Mesenchymal stem cell (in vitro differentiated cells and primary cell): ENCODE results near the gene GPR26.

Experiments
- DNase-seq: peaks from one replicate; pipeline ENCODE4 v3.0.0-alpha.2; 2013
- H2AFZ ChIP-seq: one replicate; pipeline ENCODE4 v1.6.1; 2013; ENCODE audit warnings: low read depth, mild to moderate bottlenecking, control low read depth, inconsistent platforms, low read length, moderate library complexity
- H2AK5ac ChIP-seq: 2 replicates; pipeline ENCODE4 v1.6.1; 2013; ENCODE audit warnings: low read length, moderate library complexity, mild to moderate bottlenecking, inconsistent platforms; ENCODE audit not compliant: severe bottlenecking
- H2BK120ac ChIP-seq: one replicate; pipeline ENCODE4 v1.6.1; 2013; ENCODE audit warnings: low read depth, mild to moderate bottlenecking, inconsistent platforms, low read length, moderate library complexity
- H2BK12ac ChIP-seq, 2 experiments: one replicate each; pipeline ENCODE4 v1.6.1; 2013; ENCODE audit warnings: inconsistent platforms in 2 of 2, low read length in 2 of 2, mild to moderate bottlenecking in 2 of 2, moderate library complexity in 2 of 2, control low read depth in 1 of 2
- H2BK15ac ChIP-seq: one replicate; pipeline ENCODE4 v1.6.1; 2013; ENCODE audit warnings: mild to moderate bottlenecking, low read depth, inconsistent platforms; ENCODE audit not compliant: poor library complexity, severe bottlenecking
- H2BK5ac ChIP-seq: 2 replicates; pipeline ENCODE4 v1.6.1; 2013; ENCODE audit warnings: low read depth, mild to moderate bottlenecking, low read length, control low read depth, inconsistent platforms; ENCODE audit not compliant: poor library complexity, severe bottlenecking
- H3K14ac ChIP-seq, 2 experiments: one replicate each; pipeline ENCODE4 v1.6.1; 2013; ENCODE audit warnings: inconsistent platforms in 2 of 2, low read length in 2 of 2, control low read depth in 1 of 2, mild to moderate bottlenecking in 1 of 2, moderate library complexity in 1 of 2
- H3K18ac ChIP-seq, 2 experiments: one replicate each; pipeline ENCODE4 v1.6.1; 2013; ENCODE audit warnings: inconsistent platforms in 2 of 2, low read length in 2 of 2, control low read depth in 1 of 2, low read depth in 1 of 2, mild to moderate bottlenecking in 1 of 2
- H3K23ac ChIP-seq, 2 experiments: one replicate each; pipeline ENCODE4 v1.6.1; 2013; ENCODE audit warnings: inconsistent platforms in 2 of 2, low read length in 2 of 2, mild to moderate bottlenecking in 2 of 2, moderate library complexity in 2 of 2, control low read depth in 1 of 2
- H3K27ac ChIP-seq: 2 replicates; pipeline ENCODE4 v1.5.1; 2013; ENCODE audit warnings: mild to moderate bottlenecking, moderate library complexity, low read length, control low read depth, inconsistent platforms; ENCODE audit not compliant: poor library complexity, severe bottlenecking
- H3K27me3 ChIP-seq, 2 experiments: 2 replicates each; pipeline versions ENCODE4 v1.6.1 to v1.7.0; 2013; ENCODE audit warnings: low read length in 2 of 2, mild to moderate bottlenecking in 2 of 2, moderate library complexity in 2 of 2, control low read depth in 1 of 2, inconsistent platforms in 1 of 2; ENCODE audit not compliant: control insufficient read depth in 1 of 2, insufficient read depth in 1 of 2
- H3K36me3 ChIP-seq, 2 experiments: 2 replicates each; pipeline versions ENCODE4 v1.6.1 to v1.7.0; 2013; ENCODE audit warnings: low read length in 2 of 2, control low read depth in 1 of 2, inconsistent platforms in 1 of 2, low read depth in 1 of 2, mild to moderate bottlenecking in 1 of 2; ENCODE audit not compliant: insufficient read depth in 2 of 2, control insufficient read depth in 1 of 2
- H3K4ac ChIP-seq, 2 experiments: one replicate each; pipeline ENCODE4 v1.6.1; 2013; ENCODE audit warnings: inconsistent platforms in 2 of 2, low read length in 2 of 2, mild to moderate bottlenecking in 2 of 2, moderate library complexity in 2 of 2, control low read depth in 1 of 2, low read depth in 1 of 2
- H3K4me1 ChIP-seq: 2 replicates; pipeline ENCODE4 v1.6.1; 2013; ENCODE audit warnings: low read depth, low read length, control low read depth; ENCODE audit not compliant: control insufficient read depth, insufficient read depth
- H3K4me2 ChIP-seq: 2 replicates; pipeline ENCODE4 v1.6.1; 2013; ENCODE audit warnings: low read length, mild to moderate bottlenecking, inconsistent platforms; ENCODE audit not compliant: poor library complexity, severe bottlenecking
- H3K4me3 ChIP-seq, 2 experiments: 2 replicates each; pipeline versions ENCODE4 v1.5.1 to v1.7.0; 2013; ENCODE audit warnings: low read length in 2 of 2, mild to moderate bottlenecking in 2 of 2, control low read depth in 1 of 2, low read depth in 1 of 2; ENCODE audit not compliant: insufficient read depth in 1 of 2
- H3K79me1 ChIP-seq: replicated peaks from 2 replicates; pipeline ENCODE4 v1.6.1; 2013; ENCODE audit warnings: mild to moderate bottlenecking, control low read depth, low read length, inconsistent platforms; ENCODE audit not compliant: poor library complexity, severe bottlenecking
- H3K9ac ChIP-seq: 2 replicates; pipeline ENCODE4 v1.7.0; 2013; ENCODE audit warnings: mild to moderate bottlenecking, low read length, moderate library complexity
- H3K9me3 ChIP-seq: 2 replicates; pipeline ENCODE4 v1.7.0; 2013; ENCODE audit warnings: mild to moderate bottlenecking, low read length; ENCODE audit not compliant: control insufficient read depth
- H4K8ac ChIP-seq: one replicate; pipeline ENCODE4 v1.6.1; 2013; ENCODE audit warnings: inconsistent platforms, mild to moderate bottlenecking, low read length, moderate library complexity
- H4K91ac ChIP-seq: one replicate; pipeline ENCODE4 v1.6.1; 2013; ENCODE audit warnings: mild to moderate bottlenecking, low read length, inconsistent platforms
- WGBS: methylation state at CpG from one replicate; pipeline ENCODE4 v1.1.7; 2013; ENCODE audit warnings: mixed read lengths; 5-methylcytosine and 5-hydroxymethylcytosine counted together

Gene GPR26

DNA sequence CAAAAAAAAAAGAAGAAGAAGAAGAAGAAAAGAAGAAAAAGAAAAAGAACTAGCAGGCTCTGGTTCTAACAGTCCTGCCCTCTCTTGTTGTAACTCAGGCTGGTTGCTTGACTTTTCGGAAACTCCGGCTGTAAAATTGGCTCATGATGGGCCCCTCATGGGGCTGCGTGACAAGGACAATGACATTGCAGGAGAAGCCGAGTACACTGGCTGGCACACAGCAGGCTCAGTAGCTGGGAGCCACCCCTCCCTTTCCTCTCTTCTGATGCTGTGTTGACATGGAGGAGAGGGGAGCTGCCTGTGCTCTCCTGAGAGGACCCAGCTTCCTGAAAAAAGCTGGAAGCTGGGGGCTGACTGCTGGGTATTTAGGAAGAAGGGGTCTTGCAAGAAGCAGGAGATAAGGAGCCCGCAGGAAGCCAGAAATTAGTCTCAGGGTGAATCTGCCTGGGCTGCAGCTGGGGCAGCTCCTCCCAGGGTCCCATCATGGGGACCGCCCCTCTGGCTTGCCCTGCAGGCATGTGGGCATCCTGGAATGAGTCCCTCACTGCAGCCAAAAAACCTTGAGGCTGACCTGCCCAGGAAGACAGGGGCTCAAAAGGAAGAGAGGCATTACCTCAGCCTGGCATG is 14.6 kb upstream of the GPR26 start:
- H2AK5ac ChIP-seq, result no peak overlapping the region
- no peak overlapping the region for H3K14ac ChIP-seq
- H3K79me1 ChIP-seq, result no peaks in the 10 kb centered on the region
- H3K9me3 ChIP-seq, result no peaks in the 10 kb centered on the region
- peaks cover 0 to 61% of the 10 kb centered on the region in 2 experiments for H3K27me3 ChIP-seq
- no peak overlapping the region for H2BK15ac ChIP-seq
- no peak overlapping the region for H3K9ac ChIP-seq
- no peak for DNase-seq
- no peaks in the 10 kb centered on the region for H3K4me1 ChIP-seq
- no peak overlapping the region for H2BK12ac ChIP-seq
- H4K91ac ChIP-seq, result no peak overlapping the region
- H3K4me3 ChIP-seq, result no peak overlapping the region
- H2AFZ ChIP-seq, result no peak overlapping the region
- H3K4me2 ChIP-seq, result no peak overlapping the region
- H3K23ac ChIP-seq, result no peak overlapping the region
- H2BK120ac ChIP-seq, result no peak overlapping the region
- H3K4ac ChIP-seq, result no peak overlapping the region
- no peaks in the 10 kb centered on the region for H3K36me3 ChIP-seq
- no peak overlapping the region for H3K27ac ChIP-seq
- no peak overlapping the region for H4K8ac ChIP-seq
- no peak overlapping the region for H3K18ac ChIP-seq
- H2BK5ac ChIP-seq, result no peak overlapping the region
- 71% methylated on average over 6 of the region's 6 CpGs for WGBS

DNA sequence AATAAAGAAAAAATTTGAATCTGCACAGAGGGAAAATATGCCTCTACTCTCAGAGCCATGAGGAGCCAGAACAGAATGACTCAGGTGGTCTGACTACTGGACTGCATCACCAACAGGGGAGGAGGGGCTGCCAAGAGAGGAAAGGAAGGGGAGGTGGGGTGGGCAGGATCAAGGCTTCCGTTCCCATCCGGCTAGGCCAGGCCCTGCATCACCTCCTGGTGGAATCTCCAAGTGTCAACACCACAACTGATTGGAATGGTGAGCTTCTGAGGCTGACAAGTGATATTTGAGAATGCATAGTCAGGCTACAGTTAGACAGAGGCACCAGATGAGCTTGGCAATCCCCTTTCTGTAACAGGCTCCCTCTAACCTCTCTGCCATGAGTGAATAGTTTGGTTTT is 10.4 kb upstream of the GPR26 start:
- no peak overlapping the region for H2BK5ac ChIP-seq
- H3K9ac ChIP-seq, result no peak overlapping the region
- H2AK5ac ChIP-seq, result no peak overlapping the region
- H4K91ac ChIP-seq, result no peak overlapping the region
- no peak for DNase-seq
- peaks cover 0 to 28% of the 10 kb centered on the region in 2 experiments for H3K27me3 ChIP-seq
- H2AFZ ChIP-seq, result no peak overlapping the region
- no peak overlapping the region for H3K18ac ChIP-seq
- no peak overlapping the region for H2BK12ac ChIP-seq
- H3K4me1 ChIP-seq, result no peaks in the 10 kb centered on the region
- no peak overlapping the region for H2BK120ac ChIP-seq
- no peaks in the 10 kb centered on the region for H3K9me3 ChIP-seq
- H2BK15ac ChIP-seq, result no peak overlapping the region
- no peak overlapping the region for H3K4ac ChIP-seq
- no peak overlapping the region for H3K23ac ChIP-seq
- no peak overlapping the region for H3K27ac ChIP-seq
- no peak overlapping the region for H3K4me2 ChIP-seq
- H3K4me3 ChIP-seq, result no peak overlapping the region
- no peak overlapping the region for H3K14ac ChIP-seq
- H3K36me3 ChIP-seq, result no peaks in the 10 kb centered on the region
- no peaks in the 10 kb centered on the region for H3K79me1 ChIP-seq
- 15% methylated on average over 2 of the region's 2 CpGs for WGBS
- no peak overlapping the region for H4K8ac ChIP-seq

DNA sequence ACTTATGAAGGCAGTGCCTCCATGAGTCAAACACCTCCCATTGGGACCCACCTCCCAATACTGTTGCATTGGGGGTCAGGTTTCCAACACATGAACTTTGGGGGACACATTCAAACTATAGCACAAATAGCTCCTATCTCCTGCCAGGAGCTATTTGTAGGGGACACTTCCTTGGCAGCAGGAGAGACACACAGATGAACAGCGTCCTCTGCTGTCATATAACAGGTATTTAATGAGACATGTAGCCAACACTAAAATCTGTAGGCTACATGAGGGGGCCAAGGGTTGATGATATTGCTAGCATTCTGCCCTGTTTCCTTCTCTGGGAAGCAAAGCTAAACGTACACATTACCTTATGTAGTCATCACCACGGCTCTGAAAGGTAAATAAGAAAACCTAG is 2.6 kb upstream of the GPR26 start:
- H3K4me1 ChIP-seq, result no peaks in the 10 kb centered on the region
- no peak overlapping the region for H2AFZ ChIP-seq
- H3K79me1 ChIP-seq, result no peaks in the 10 kb centered on the region
- H4K91ac ChIP-seq, result no peak overlapping the region
- no peak overlapping the region for H3K4me3 ChIP-seq
- no peak overlapping the region for H3K27ac ChIP-seq
- DNase-seq, result no peak
- H3K9ac ChIP-seq, result no peak overlapping the region
- H3K4me2 ChIP-seq, result no peak overlapping the region
- H2BK5ac ChIP-seq, result no peak overlapping the region
- no peaks in the 10 kb centered on the region for H3K36me3 ChIP-seq
- H4K8ac ChIP-seq, result no peak overlapping the region
- no peak overlapping the region for H2BK12ac ChIP-seq
- H2AK5ac ChIP-seq, result no peak overlapping the region
- H3K18ac ChIP-seq, result no peak overlapping the region
- no peak overlapping the region for H3K23ac ChIP-seq
- peaks cover 5 to 58% of the 10 kb centered on the region in 2 experiments for H3K27me3 ChIP-seq
- peaks cover 8% of the 10 kb centered on the region for H3K9me3 ChIP-seq
- H2BK15ac ChIP-seq, result no peak overlapping the region
- H2BK120ac ChIP-seq, result no peak overlapping the region
- no peak overlapping the region for H3K4ac ChIP-seq
- 17% methylated on average over 1 of the region's 3 CpGs for WGBS
- no peak overlapping the region for H3K14ac ChIP-seq

DNA sequence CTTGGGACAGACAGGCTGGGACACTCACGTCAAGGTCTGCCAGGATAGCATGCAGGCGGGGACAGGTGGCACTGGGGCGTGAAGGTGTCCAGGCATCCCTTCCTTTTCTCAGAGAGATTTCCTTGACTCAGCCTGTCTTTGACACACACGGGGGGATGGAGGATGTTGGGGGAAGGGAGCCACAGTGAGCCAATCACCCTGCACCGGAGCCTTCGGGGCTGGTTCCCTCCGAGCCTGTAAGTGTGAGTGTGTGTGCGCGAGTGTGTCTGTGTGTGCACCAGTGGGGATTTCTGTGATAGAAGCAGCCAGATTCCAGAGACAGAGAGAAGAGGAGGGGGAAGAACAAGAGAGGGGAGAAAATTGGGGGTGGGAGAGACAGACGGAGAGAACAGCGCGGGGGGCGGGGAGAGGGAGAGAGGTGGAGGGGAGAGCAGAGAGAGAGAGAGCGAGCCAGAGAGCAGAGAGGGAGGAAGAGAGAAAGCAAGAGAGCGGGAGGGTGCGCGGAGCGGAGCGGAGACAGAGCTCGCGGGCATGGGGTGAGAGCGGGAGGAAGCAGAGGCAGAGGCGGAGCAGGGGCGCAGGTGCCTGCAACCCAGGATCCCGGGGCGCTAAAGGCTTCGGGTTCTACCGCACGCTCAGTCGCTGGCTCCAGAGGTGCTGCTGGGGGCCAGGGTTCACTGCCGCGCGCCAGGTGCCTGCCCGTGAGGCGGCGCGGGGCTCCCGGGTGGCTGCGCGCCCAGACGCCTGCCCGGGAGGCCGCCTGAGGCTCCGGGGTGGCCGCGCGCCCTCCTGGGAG is 466 bp upstream of the GPR26 start:
- Histone ChIP-seq H2BK15ac (no peak overlapping the region), H4K91ac (no peak overlapping the region), H2AFZ (no peak overlapping the region), H2AK5ac (no peak overlapping the region), H2BK120ac (no peak overlapping the region), H3K14ac (no peak overlapping the region), H3K18ac (no peak overlapping the region), H4K8ac (no peak overlapping the region), H3K9ac (no peak overlapping the region), H3K9me3 (peaks cover 8% of the 10 kb centered on the region), H3K4me3 (no peak overlapping the region), H2BK12ac (no peak overlapping the region), H3K27ac (no peak overlapping the region), H3K27me3 (peaks cover 5 to 56% of the 10 kb centered on the region in 2 experiments), H3K36me3 (no peaks in the 10 kb centered on the region), H3K4me1 (no peaks in the 10 kb centered on the region), H3K4ac (no peak overlapping the region), H3K4me2 (no peak overlapping the region), H3K79me1 (no peaks in the 10 kb centered on the region), H3K23ac (no peak overlapping the region), H2BK5ac (no peak overlapping the region)
- DNase-seq, result no peak
- WGBS, result 13% methylated on average over 44 of the region's 47 CpGs
